GM12878 (cell line): Measurements from ENCODE around the gene MRM1. TPM values are rescaled to one million over a fixed set of nuclear protein-coding genes. Genes with fewer than 3 reads are reported as not detected.

Experiments
- ATAC-seq: fragments of 200-7000 bp; cut with Tn5 transposase; 3 replicates; pipeline ENCODE4 v1.9.1; 2020; ENCODE audit warnings: mild to moderate bottlenecking, moderate library complexity
- BruUV-seq: library from RNA; stranded (reverse); fragments of 400-500 nt; replicated peaks from 2 replicates; lab custom pipeline; 2021; lab: Mats Ljungman, UMichigan
- CTCF ChIA-PET: fragments of 300-600 bp; sonication (Branson Sonifier 250); formaldehyde crosslinking; extraction: SDS; loops from one replicate; lab custom pipeline; 2021; ENCODE audit warnings: inconsistent platforms; lab: Yijun Ruan, JAX
- POLR2A ChIA-PET: fragments of 350-600 bp; formaldehyde crosslinking; extraction: SDS; loops from one replicate; lab custom pipeline; 2021; ENCODE audit warnings: inconsistent platforms; lab: Charles Lee
- RAD21 ChIA-PET: fragments of 300-600 bp; sonication (Branson Sonifier 250); formaldehyde crosslinking; loops from one replicate; lab custom pipeline; 2023; ENCODE audit warnings: antibody characterized with exemption; ENCODE audit not compliant: unreplicated experiment; lab: Charles Lee
- SMC1A ChIA-PET: fragments of 300-600 bp; sonication (Branson Sonifier 250); formaldehyde crosslinking; loops from one replicate; lab custom pipeline; 2023; ENCODE audit not compliant: unreplicated experiment, uncharacterized antibody; lab: Charles Lee
- DNase-seq: peaks from one replicate; pipeline ENCODE4 v3.0.0-alpha.2; 2011; ENCODE audit warnings: low read depth, low spot score
- FAIRE-seq: peaks from 3 replicates; lab custom pipeline; 2011; peaks lifted over from hg19 to GRCh38; lab: Jason Lieb, UNC
- H2AFZ ChIP-seq: 2 replicates; pipeline ENCODE4 v1.6.0; 2011; ENCODE audit warnings: low read depth, low read length, control low read depth; ENCODE audit not compliant: control insufficient read depth
- H3K27ac ChIP-seq: 2 replicates; pipeline ENCODE4 v1.5.1; 2011; ENCODE audit warnings: control low read depth; ENCODE audit not compliant: control insufficient read depth, insufficient read depth
- H3K27me3 ChIP-seq, 2 experiments: replicated peaks in 1 of 2; 2 replicates each; pipeline versions ENCODE4 v1.6.0 to v1.6.1; 2011; ENCODE audit warnings: low read length in 1 of 2; ENCODE audit not compliant: control insufficient read depth in 2 of 2, insufficient read depth in 2 of 2
- H3K36me3 ChIP-seq, 2 experiments: 2 replicates each; pipeline ENCODE4 v1.5.1; 2011; ENCODE audit warnings: low read length in 1 of 2; ENCODE audit not compliant: control insufficient read depth in 2 of 2, insufficient read depth in 2 of 2
- H3K4me1 ChIP-seq: 2 replicates; pipeline ENCODE4 v1.6.1; 2011; ENCODE audit warnings: mild to moderate bottlenecking, low read length, moderate library complexity, mixed read lengths; ENCODE audit not compliant: control insufficient read depth, insufficient read depth
- H3K4me2 ChIP-seq: 2 replicates; pipeline ENCODE4 v1.6.0; 2011; ENCODE audit warnings: control low read depth; ENCODE audit not compliant: control insufficient read depth, insufficient read depth
- H3K4me3 ChIP-seq: fragments of 200-600 bp; sonication (generic); 2 replicates; pipeline ENCODE4 v1.5.1; 2016
- H3K79me2 ChIP-seq: 2 replicates; pipeline ENCODE4 v1.6.0; 2011; ENCODE audit warnings: low read length; ENCODE audit not compliant: control insufficient read depth, insufficient read depth
- H3K9ac ChIP-seq: 2 replicates; pipeline ENCODE4 v1.8.0; 2011; ENCODE audit warnings: low read length, control low read depth, mixed read lengths; ENCODE audit not compliant: control insufficient read depth, insufficient read depth
- H3K9me3 ChIP-seq: replicated peaks from 3 replicates; pipeline ENCODE4 v1.5.1; 2011; ENCODE audit warnings: mild to moderate bottlenecking, low read length; ENCODE audit not compliant: control insufficient read depth, insufficient read depth
- H4K20me1 ChIP-seq: 2 replicates; pipeline ENCODE4 v1.6.0; 2011; ENCODE audit not compliant: control insufficient read depth, insufficient read depth
- EGR1 ChIP-seq, 2 experiments: IDR thresholded peaks; 1 replicate in 1 of 2; 2 replicates in 1 of 2; pipeline ENCODE4 v1.6.1; 2011 to 2012; ENCODE audit warnings: low read depth in 2 of 2, low read length in 2 of 2, borderline replicate concordance in 1 of 2, mild to moderate bottlenecking in 1 of 2, moderate library complexity in 1 of 2
- HCFC1 ChIP-seq: fragments of 150-350 bp; IDR thresholded peaks from 2 replicates; pipeline ENCODE4 v1.6.1; 2014; ENCODE audit warnings: low read length
- MXI1 ChIP-seq: fragments of 150-350 bp; IDR thresholded peaks from 2 replicates; pipeline ENCODE4 v1.6.1; 2011; ENCODE audit warnings: low read depth, mild to moderate bottlenecking, inconsistent platforms, low read length, improper control_type of control experiment
- NFIC ChIP-seq: IDR thresholded peaks from 2 replicates; pipeline ENCODE4 v1.6.1; 2012; ENCODE audit warnings: low read depth, mild to moderate bottlenecking, inconsistent platforms, low read length, moderate library complexity
- WGBS: methylation state at CpG from one replicate; pipeline ENCODE4 v1.1.6; 2016; ENCODE audit warnings: low lambda C conversion rate; ENCODE audit not compliant: insufficient replicate concordance, insufficient coverage; ENCODE audit errors: missing lambda C conversion rate; 5-methylcytosine and 5-hydroxymethylcytosine counted together
- in situ Hi-C: fragments of 300-500 bp; cut with MboI; formaldehyde crosslinking; loops from 9 replicates; pipeline ENCODE4 v1.14.3; 2018; ENCODE audit warnings: mixed read lengths
- intact Hi-C: fragments of 100-400 bp; cut with micrococcal nuclease; formaldehyde crosslinking; loops from one replicate; pipeline ENCODE4 v1.14.2; 2022; ENCODE audit not compliant: unreplicated experiment
- polyA plus RNA-seq, 11 experiments: library from polyadenylated mRNA; depleted of rRNA in 4 of 11; unstranded in 6 of 11; stranded (reverse) in 5 of 11; fragments of >200 nt; fragmentation: Nextera tagmentation in 4 of 11; fragmentation: Illumina TruSeq in 1 of 11; extraction: Ambion mirVana in 4 of 11; extraction: Trizol in 1 of 11; gene quantifications; 1 replicate in 1 of 11; 2 replicates in 10 of 11; pipeline versions ENCODE4 v1.2.1 to v1.2.3, GENCODE V29; 2011 to 2016; ENCODE audit warnings: inconsistent platforms in 2 of 11, missing spikeins in 2 of 11, low read depth in 1 of 11
- total RNA-seq, 4 experiments: library from RNA; depleted of rRNA in 3 of 4; stranded (reverse); fragments of >200 nt in 3 of 4; fragmentation: Illumina TruSeq in 1 of 4; extraction: Trizol in 1 of 4; gene quantifications; 2 replicates each; pipeline versions ENCODE4 v1.2.1 to v1.2.3, GENCODE V29; 2013 to 2021
- TF ChIP-seq, protein P1 (sequence below): fragments of 150-350 bp; IDR thresholded peaks from 2 replicates; pipeline ENCODE4 v1.6.1; 2014; ENCODE audit warnings: mild to moderate bottlenecking, low read depth, low read length
- TF ChIP-seq, protein P2 (sequence below): fragments of 450-650 bp; IDR thresholded peaks from 2 replicates; pipeline ENCODE4 v1.6.1; 2017; ENCODE audit warnings: borderline replicate concordance
- TF ChIP-seq, protein P3 (sequence below): fragments of 450-650 bp; IDR thresholded peaks from 2 replicates; pipeline ENCODE4 v1.6.1; 2017; ENCODE audit warnings: mild to moderate bottlenecking, moderate library complexity

Gene MRM1
- total and polyA plus RNA-seq, 10 of the 15 experiments (the other 5 are each of a cell fraction or from before 2014, with no cell fraction given), result 0.23 to 16.9 (median 13.2) TPM

DNA sequence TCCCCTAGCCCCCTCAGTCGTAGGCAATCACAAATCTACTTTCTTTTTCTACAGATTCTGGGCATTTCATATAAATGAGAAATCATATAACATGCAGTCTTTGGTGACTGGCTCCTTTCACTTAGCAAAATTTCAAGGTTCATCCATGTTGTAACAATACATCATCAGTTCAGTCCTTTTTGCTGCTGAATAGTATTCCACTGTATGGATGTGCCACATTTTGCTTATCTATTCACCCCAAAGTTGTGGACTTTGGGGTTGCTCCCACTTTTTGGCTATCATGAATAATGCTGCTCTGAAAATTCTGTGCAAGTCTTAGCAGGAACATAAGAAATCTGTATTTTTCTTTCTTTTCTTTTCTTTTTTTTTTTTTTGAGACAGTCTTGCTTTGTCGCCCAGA is 39.0 kb downstream of the MRM1 start:
- BruUV-seq, result no TSS peak
- H3K4me3 ChIP-seq, result no peak overlapping the region
- ChIA-PET SMC1A (no interaction called here), CTCF (no interaction called here), POLR2A (no interaction called here), RAD21 (no interaction called here)
- H3K9me3 ChIP-seq, result no peaks in the 10 kb centered on the region
- FAIRE-seq (no peak), ATAC-seq (no peak), DNase-seq (no peak)
- no peaks in the 10 kb centered on the region for H3K79me2 ChIP-seq
- TF ChIP-seq, protein P1, sequence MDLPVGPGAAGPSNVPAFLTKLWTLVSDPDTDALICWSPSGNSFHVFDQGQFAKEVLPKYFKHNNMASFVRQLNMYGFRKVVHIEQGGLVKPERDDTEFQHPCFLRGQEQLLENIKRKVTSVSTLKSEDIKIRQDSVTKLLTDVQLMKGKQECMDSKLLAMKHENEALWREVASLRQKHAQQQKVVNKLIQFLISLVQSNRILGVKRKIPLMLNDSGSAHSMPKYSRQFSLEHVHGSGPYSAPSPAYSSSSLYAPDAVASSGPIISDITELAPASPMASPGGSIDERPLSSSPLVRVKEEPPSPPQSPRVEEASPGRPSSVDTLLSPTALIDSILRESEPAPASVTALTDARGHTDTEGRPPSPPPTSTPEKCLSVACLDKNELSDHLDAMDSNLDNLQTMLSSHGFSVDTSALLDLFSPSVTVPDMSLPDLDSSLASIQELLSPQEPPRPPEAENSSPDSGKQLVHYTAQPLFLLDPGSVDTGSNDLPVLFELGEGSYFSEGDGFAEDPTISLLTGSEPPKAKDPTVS, result no peak
- no peak for TF ChIP-seq MXI1
- intact Hi-C loops, result no loop called here
- no peak overlapping the region for H2AFZ ChIP-seq
- no peak overlapping the region for H3K27ac ChIP-seq
- in situ Hi-C loops, result loop anchor here (25.0 kb wide), 1 partner anchor 1172 kb away; no protein-coding TSS in a partner anchor
- WGBS, result 30% methylated on average over 2 of the region's 2 CpGs
- peaks cover 8 to 18% of the 10 kb centered on the region in 2 experiments for H3K27me3 ChIP-seq
- no peak overlapping the region for H3K4me2 ChIP-seq
- no peaks in the 10 kb centered on the region for H4K20me1 ChIP-seq
- H3K4me1 ChIP-seq, result no peaks in the 10 kb centered on the region
- H3K36me3 ChIP-seq, result no peaks in the 10 kb centered on the region
- H3K9ac ChIP-seq, result no peak overlapping the region

DNA sequence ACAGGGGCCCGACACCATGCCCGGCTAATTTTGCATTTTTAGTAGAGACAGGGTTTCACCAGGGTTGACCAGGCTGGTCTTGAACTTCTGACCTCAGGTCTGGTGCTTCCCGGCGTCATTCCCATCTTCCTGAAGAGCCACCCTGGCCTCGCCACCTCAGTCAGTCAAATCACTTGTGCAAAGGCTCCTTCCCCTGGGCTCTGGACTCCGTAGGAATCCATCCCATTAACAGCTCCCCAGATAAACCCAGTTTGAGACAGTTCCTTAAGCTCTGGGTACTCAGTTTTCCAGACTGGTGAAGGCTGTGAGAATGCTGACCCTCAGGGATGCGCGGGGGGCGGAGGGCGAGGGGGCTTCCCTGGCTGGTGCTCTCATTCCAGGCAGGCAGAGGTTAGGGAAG is 39.5 kb downstream of the MRM1 start:
- Histone ChIP-seq H2AFZ (no peak overlapping the region), H3K4me3 (no peak overlapping the region), H3K4me2 (no peak overlapping the region), H4K20me1 (no peaks in the 10 kb centered on the region), H3K27me3 (peaks cover 8 to 18% of the 10 kb centered on the region in 2 experiments), H3K27ac (no peak overlapping the region), H3K36me3 (no peaks in the 10 kb centered on the region)
- ATAC-seq (no peak), DNase-seq (no peak)
- no TSS peak for BruUV-seq
- ChIA-PET SMC1A (no interaction called here), RAD21 (no interaction called here), CTCF (no interaction called here)
- TF ChIP-seq, protein P2, sequence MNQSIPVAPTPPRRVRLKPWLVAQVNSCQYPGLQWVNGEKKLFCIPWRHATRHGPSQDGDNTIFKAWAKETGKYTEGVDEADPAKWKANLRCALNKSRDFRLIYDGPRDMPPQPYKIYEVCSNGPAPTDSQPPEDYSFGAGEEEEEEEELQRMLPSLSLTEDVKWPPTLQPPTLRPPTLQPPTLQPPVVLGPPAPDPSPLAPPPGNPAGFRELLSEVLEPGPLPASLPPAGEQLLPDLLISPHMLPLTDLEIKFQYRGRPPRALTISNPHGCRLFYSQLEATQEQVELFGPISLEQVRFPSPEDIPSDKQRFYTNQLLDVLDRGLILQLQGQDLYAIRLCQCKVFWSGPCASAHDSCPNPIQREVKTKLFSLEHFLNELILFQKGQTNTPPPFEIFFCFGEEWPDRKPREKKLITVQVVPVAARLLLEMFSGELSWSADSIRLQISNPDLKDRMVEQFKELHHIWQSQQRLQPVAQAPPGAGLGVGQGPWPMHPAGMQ, result no peak
- TF ChIP-seq HCFC1 (no peak), EGR1 (IDR thresholded peaks at IDR 0.05; ENCODE audit: borderline replicate concordance in 1 of 2, low read depth in 2 of 2, low read length in 2 of 2) (no peak), NFIC (no peak)
- TF ChIP-seq, protein P3, sequence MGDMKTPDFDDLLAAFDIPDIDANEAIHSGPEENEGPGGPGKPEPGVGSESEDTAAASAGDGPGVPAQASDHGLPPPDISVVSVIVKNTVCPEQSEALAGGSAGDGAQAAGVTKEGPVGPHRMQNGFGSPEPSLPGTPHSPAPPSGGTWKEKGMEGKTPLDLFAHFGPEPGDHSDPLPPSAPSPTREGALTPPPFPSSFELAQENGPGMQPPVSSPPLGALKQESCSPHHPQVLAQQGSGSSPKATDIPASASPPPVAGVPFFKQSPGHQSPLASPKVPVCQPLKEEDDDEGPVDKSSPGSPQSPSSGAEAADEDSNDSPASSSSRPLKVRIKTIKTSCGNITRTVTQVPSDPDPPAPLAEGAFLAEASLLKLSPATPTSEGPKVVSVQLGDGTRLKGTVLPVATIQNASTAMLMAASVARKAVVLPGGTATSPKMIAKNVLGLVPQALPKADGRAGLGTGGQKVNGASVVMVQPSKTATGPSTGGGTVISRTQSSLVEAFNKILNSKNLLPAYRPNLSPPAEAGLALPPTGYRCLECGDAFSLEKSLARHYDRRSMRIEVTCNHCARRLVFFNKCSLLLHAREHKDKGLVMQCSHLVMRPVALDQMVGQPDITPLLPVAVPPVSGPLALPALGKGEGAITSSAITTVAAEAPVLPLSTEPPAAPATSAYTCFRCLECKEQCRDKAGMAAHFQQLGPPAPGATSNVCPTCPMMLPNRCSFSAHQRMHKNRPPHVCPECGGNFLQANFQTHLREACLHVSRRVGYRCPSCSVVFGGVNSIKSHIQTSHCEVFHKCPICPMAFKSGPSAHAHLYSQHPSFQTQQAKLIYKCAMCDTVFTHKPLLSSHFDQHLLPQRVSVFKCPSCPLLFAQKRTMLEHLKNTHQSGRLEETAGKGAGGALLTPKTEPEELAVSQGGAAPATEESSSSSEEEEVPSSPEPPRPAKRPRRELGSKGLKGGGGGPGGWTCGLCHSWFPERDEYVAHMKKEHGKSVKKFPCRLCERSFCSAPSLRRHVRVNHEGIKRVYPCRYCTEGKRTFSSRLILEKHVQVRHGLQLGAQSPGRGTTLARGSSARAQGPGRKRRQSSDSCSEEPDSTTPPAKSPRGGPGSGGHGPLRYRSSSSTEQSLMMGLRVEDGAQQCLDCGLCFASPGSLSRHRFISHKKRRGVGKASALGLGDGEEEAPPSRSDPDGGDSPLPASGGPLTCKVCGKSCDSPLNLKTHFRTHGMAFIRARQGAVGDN, result no peak
- TF ChIP-seq, protein P1, result no peak
- TF ChIP-seq, all 136 proteins: peak for 0
- no peaks in the 10 kb centered on the region for H3K79me2 ChIP-seq
- no peak overlapping the region for H3K9ac ChIP-seq
- 35% methylated on average over 10 of the region's 10 CpGs for WGBS
- in situ Hi-C loops (loop anchor here (25.0 kb wide), 1 partner anchor 1171 kb away; no protein-coding TSS in a partner anchor), intact Hi-C loops (no loop called here)
- no peaks in the 10 kb centered on the region for H3K4me1 ChIP-seq
- POLR2A ChIA-PET, result no interaction called here
- no peaks in the 10 kb centered on the region for H3K9me3 ChIP-seq
- FAIRE-seq, result no peak
